Measurements from ENCODE around the gene ZNF598.
A peak's percentile ranks its signal among the peaks of the same experiment; 100 is the strongest.

Gene ZNF598

GRCh38 chr16:2006317-2006716, 3.3 kb downstream of the ZNF598 start:
- no peak for DNase-seq (ENCODE audit: low read depth)

GRCh38 chr16:2005646-2006045, 4.0 kb downstream of the ZNF598 start:
- no peak for DNase-seq (ENCODE audit: low read depth)

- no peak for DNase-seq (ENCODE audit: low read depth)
These were observed 4.7 kb downstream of the ZNF598 start for GRCh38 chr16:2004795-2005517.

- DNase-seq (ENCODE audit: low read depth) = peak; percentile 65
These were observed 5.6 kb downstream of the ZNF598 start for GRCh38 chr16:2003827-2004641.

- no peak for DNase-seq (ENCODE audit: low read depth)
These were observed 6.3 kb downstream of the ZNF598 start for GRCh38 chr16:2003231-2003826.

GRCh38 chr16:2002406-2003230, 7.0 kb downstream of the ZNF598 start:
- DNase-seq (ENCODE audit: low read depth) = no peak

- no peak for DNase-seq (ENCODE audit: low read depth)
These were observed 7.9 kb downstream of the ZNF598 start for GRCh38 chr16:2001456-2002355.

GRCh38 chr16:2001035-2001434, 8.6 kb downstream of the ZNF598 start:
- DNase-seq (ENCODE audit: low read depth) = no peak

- no peak for DNase-seq (ENCODE audit: low read depth)
These were observed 9.6 kb downstream of the ZNF598 start for GRCh38 chr16:1999866-2000514.

GRCh38 chr16:1998852-1999801, 10.5 kb downstream of the ZNF598 start:
- DNase-seq (ENCODE audit: low read depth) = no peak

GRCh38 chr16:1998360-1998835, 11.2 kb downstream of the ZNF598 start:
- DNase-seq (ENCODE audit: low read depth) = no peak

GRCh38 chr16:1997494-1998359, 11.9 kb downstream of the ZNF598 start:
- no peak for DNase-seq (ENCODE audit: low read depth)

GRCh38 chr16:1993731-1994131, 15.9 kb downstream of the ZNF598 start:
- no peak for DNase-seq (ENCODE audit: low read depth)

GRCh38 chr16:1992704-1993317, 16.8 kb downstream of the ZNF598 start:
- DNase-seq (ENCODE audit: low read depth) = no peak

- DNase-seq (ENCODE audit: low read depth) = peak; percentile 97
These were observed 17.5 kb downstream of the ZNF598 start for GRCh38 chr16:1991948-1992703.

GRCh38 chr16:1991588-1991947, 18.1 kb downstream of the ZNF598 start:
- no peak for DNase-seq (ENCODE audit: low read depth)

- no peak for DNase-seq (ENCODE audit: low read depth)
These were observed 18.5 kb downstream of the ZNF598 start for GRCh38 chr16:1991135-1991551.

Data from stimulated activated CD8-positive, alpha-beta memory T cell treated with anti-CD3 and anti-CD28 coated beads, Interleukin-12 subunit alpha, Interleukin-12 subunit beta, amount 100 ng/mL, for 4 hours (primary cell).